ENCODE data around the gene ITFG1. TPM values are rescaled to one million over a fixed set of nuclear protein-coding genes. Genes with fewer than 3 reads are reported as not detected.
"Not testable (repeated sequence)": the region's sequence is repeated elsewhere in the genome, so short reads cannot be mapped to it uniquely, and the experiment has no call there.

Gene ITFG1
- polyA plus RNA-seq, 5 donors = 58.7 to 88.6 (median 79.1) TPM

GRCh38 chr16:47476654-47477345 is 15.9 kb upstream of the ITFG1 start:
- no peak for DNase-seq

- no peak for DNase-seq
These were observed 14.9 kb upstream of the ITFG1 start for GRCh38 chr16:47475786-47476185.

- no peak for DNase-seq
These were observed 12.9 kb upstream of the ITFG1 start for GRCh38 chr16:47473792-47474191.

GRCh38 chr16:47473004-47473403 is 12.1 kb upstream of the ITFG1 start:
- DNase-seq = not testable (repeated sequence)

- DNase-seq = no peak
These were observed 9.9 kb upstream of the ITFG1 start for GRCh38 chr16:47470810-47471209.

- no peak for DNase-seq
These were observed 9.3 kb upstream of the ITFG1 start for GRCh38 chr16:47470211-47470610.

GRCh38 chr16:47469227-47469626 is 8.4 kb upstream of the ITFG1 start:
- no peak for DNase-seq

- not testable (repeated sequence) for DNase-seq
These were observed 7.3 kb upstream of the ITFG1 start for GRCh38 chr16:47468070-47468689.

GRCh38 chr16:47467501-47467900 is 6.6 kb upstream of the ITFG1 start:
- no peak for DNase-seq

GRCh38 chr16:47465919-47466630 is 5.2 kb upstream of the ITFG1 start:
- DNase-seq = no peak

- no peak for DNase-seq
These were observed 3.1 kb upstream of the ITFG1 start for GRCh38 chr16:47463771-47464624.

- peak; percentile 38 to 39 for DNase-seq
These were observed 869 bp upstream of the ITFG1 start for GRCh38 chr16:47461598-47462266.

- peak in 1 of 2 donors; percentile 3 for DNase-seq
These were observed 528 bp downstream of the ITFG1 start for GRCh38 chr16:47460359-47460710.

GRCh38 chr16:47459603-47460002 is 1.3 kb downstream of the ITFG1 start:
- DNase-seq = no peak

GRCh38 chr16:47458331-47458730 is 2.5 kb downstream of the ITFG1 start:
- no peak for DNase-seq

GRCh38 chr16:47449788-47450187 is 11.1 kb downstream of the ITFG1 start:
- no peak for DNase-seq

GRCh38 chr16:47448830-47449575 is 11.9 kb downstream of the ITFG1 start:
- no peak for DNase-seq

- DNase-seq = no peak
These were observed 14.4 kb downstream of the ITFG1 start for GRCh38 chr16:47446431-47446830.

GRCh38 chr16:47442884-47443283 is 18.0 kb downstream of the ITFG1 start:
- not testable (repeated sequence) for DNase-seq

GRCh38 chr16:47440066-47440465 is 20.8 kb downstream of the ITFG1 start:
- DNase-seq = not testable (repeated sequence)

GRCh38 chr16:47434274-47434673 is 26.6 kb downstream of the ITFG1 start:
- not testable (repeated sequence) for DNase-seq
